B cell (primary cell): ENCODE measurements around the gene SPECC1. TPM values are rescaled to one million over a fixed set of nuclear protein-coding genes. Genes with fewer than 3 reads are reported as not detected.

ENCODE experiments used
- ATAC-seq: fragments of 200-7000 bp; cut with Tn5 transposase; one replicate; pipeline ENCODE4 v1.10.0; 2021; ENCODE audit warnings: low read depth, mild to moderate bottlenecking, moderate number of reproducible peaks, moderate library complexity
- CTCF ChIA-PET: fragments of 350-600 bp; sonication (Branson Sonifier 250); formaldehyde crosslinking; loops from one replicate; lab custom pipeline; 2021; ENCODE audit warnings: antibody characterized with exemption, inconsistent platforms; lab: Charles Lee
- POLR2A ChIA-PET: fragments of 350-600 bp; sonication (Branson Sonifier 250); formaldehyde crosslinking; loops from one replicate; lab custom pipeline; 2021; ENCODE audit warnings: antibody characterized with exemption; lab: Charles Lee
- DNase-seq: peaks from one replicate; pipeline ENCODE4 v3.0.0; 2013
- H2AFZ ChIP-seq: 2 replicates; pipeline ENCODE4 v1.6.1; 2012; ENCODE audit warnings: mild to moderate bottlenecking, low read depth, low read length; ENCODE audit not compliant: insufficient read depth, poor library complexity, severe bottlenecking
- H3K27ac ChIP-seq, 2 donors: 1 replicate in 1 of 2; 2 replicates in 1 of 2; pipeline ENCODE4 v1.5.1; 2012 to 2013; ENCODE audit warnings: low read length in 2 of 2, mild to moderate bottlenecking in 2 of 2, moderate library complexity in 1 of 2
- H3K27me3 ChIP-seq, 4 experiments: fragments of 200-600 bp in 1 of 4; sonication (generic) in 1 of 4; replicated peaks in 1 of 4; 1 replicate in 2 of 4; 2 replicates in 2 of 4; pipeline versions ENCODE4 v1.6.1 to v1.7.0; 2013 to 2016; ENCODE audit warnings: low read length in 3 of 4, mild to moderate bottlenecking in 2 of 4, mixed read lengths in 1 of 4, moderate library complexity in 1 of 4; ENCODE audit not compliant: insufficient read depth in 4 of 4, control insufficient read depth in 3 of 4; ENCODE audit errors: control extremely low read depth in 1 of 4
- H3K36me3 ChIP-seq, 2 experiments: replicated peaks in 1 of 2; 1 replicate in 1 of 2; 2 replicates in 1 of 2; pipeline versions ENCODE4 v1.6.1 to v1.7.1; 2013; ENCODE audit warnings: low read length in 1 of 2; ENCODE audit not compliant: insufficient read depth in 2 of 2, control insufficient read depth in 1 of 2; ENCODE audit errors: control extremely low read depth in 1 of 2, extremely low read depth in 1 of 2
- H3K4me1 ChIP-seq, 2 donors: fragments of 200-600 bp in 1 of 2; sonication (generic) in 1 of 2; 1 replicate in 1 of 2; 2 replicates in 1 of 2; pipeline versions ENCODE4 v1.5.1 to v1.6.1; 2013 to 2017; ENCODE audit warnings: low read length in 2 of 2; ENCODE audit not compliant: control insufficient read depth in 2 of 2, insufficient read depth in 2 of 2
- H3K4me2 ChIP-seq: replicated peaks from 2 replicates; pipeline ENCODE3; 2012; ENCODE audit warnings: mild to moderate bottlenecking, low read depth, low read length; ENCODE audit not compliant: poor library complexity, severe bottlenecking
- H3K4me3 ChIP-seq, 5 experiments: fragments of 200-600 bp in 1 of 5; sonication (generic) in 1 of 5; 1 replicate in 3 of 5; 2 replicates in 2 of 5; pipeline versions ENCODE4 v1.5.1 to v1.7.0; 2011 to 2016; ENCODE audit warnings: low read length in 4 of 5, mild to moderate bottlenecking in 4 of 5, low read depth in 2 of 5, control low read depth in 1 of 5, moderate library complexity in 1 of 5; ENCODE audit not compliant: insufficient read depth in 1 of 5; ENCODE audit errors: control extremely low read depth in 1 of 5, extremely low read depth in 1 of 5
- H3K79me2 ChIP-seq: fragments of 200-600 bp; sonication (generic); one replicate; pipeline ENCODE4 v1.6.0; 2016; ENCODE audit warnings: low read length; ENCODE audit not compliant: control insufficient read depth, insufficient read depth
- H3K9ac ChIP-seq: fragments of 200-600 bp; sonication (generic); 2 replicates; pipeline ENCODE4 v1.6.1; 2017; ENCODE audit warnings: mild to moderate bottlenecking, low read length, moderate library complexity
- H3K9me3 ChIP-seq, 3 donors: one replicate each; pipeline versions ENCODE4 v1.6.1 to v1.7.1; 2013; ENCODE audit warnings: low read length in 2 of 3; ENCODE audit not compliant: control insufficient read depth in 2 of 3, insufficient read depth in 1 of 3; ENCODE audit errors: control extremely low read depth in 1 of 3
- H4K20me1 ChIP-seq: 2 replicates; pipeline ENCODE4 v1.6.0; 2012; ENCODE audit warnings: mild to moderate bottlenecking, low read length; ENCODE audit not compliant: insufficient read depth, control insufficient read depth, poor library complexity, severe bottlenecking
- H3K27ac Mint-ChIP-seq: one replicate; pipeline ENCODE4 v1.8.0; 2021; ENCODE audit warnings: mixed read lengths
- H3K27me3 Mint-ChIP-seq: one replicate; pipeline ENCODE4 v1.8.0; 2021; ENCODE audit warnings: mixed read lengths
- H3K4me1 Mint-ChIP-seq: one replicate; pipeline ENCODE4 v1.8.0; 2021; ENCODE audit warnings: mixed read lengths
- H3K4me3 Mint-ChIP-seq: one replicate; pipeline ENCODE4 v1.8.0; 2021; ENCODE audit warnings: mixed read lengths
- H3K9me3 Mint-ChIP-seq: one replicate; pipeline ENCODE4 v1.8.0; 2022; ENCODE audit warnings: mixed read lengths; ENCODE audit not compliant: insufficient read depth
- CTCF ChIP-seq: fragments of 200-600 bp; IDR thresholded peaks from one replicate; pipeline ENCODE4 v1.8.0; 2022; ENCODE audit warnings: antibody characterized with exemption, mild to moderate bottlenecking
- EZH2 ChIP-seq: IDR thresholded peaks from 2 replicates; pipeline ENCODE4 v1.6.1; 2012; ENCODE audit warnings: borderline replicate concordance, low read depth, mild to moderate bottlenecking, moderate library complexity, low read length; ENCODE audit not compliant: insufficient read depth, poor library complexity, severe bottlenecking
- WGBS: methylation state at CpG from one replicate; pipeline ENCODE4 v1.1.5; 2013; ENCODE audit warnings: missing lambda C conversion rate; ENCODE audit not compliant: insufficient coverage; 5-methylcytosine and 5-hydroxymethylcytosine counted together
- intact Hi-C: fragments of 100-400 bp; cut with micrococcal nuclease; formaldehyde crosslinking; loops from one replicate; pipeline ENCODE4 v1.10.0; 2022
- polyA plus RNA-seq: library from polyadenylated mRNA; depleted of rRNA; stranded (reverse); fragments of >200 nt; gene quantifications from 2 replicates; pipeline ENCODE4 v1.2.3, GENCODE V29; 2012
- total RNA-seq, 2 donors: library from RNA; stranded (reverse); fragments of 120-200 nt in 1 of 2; gene quantifications; 1 replicate in 1 of 2; 2 replicates in 1 of 2; pipeline versions ENCODE4 v1.2.3 to v1.2.4, GENCODE V29; 2013 to 2022

SPECC1 gene
- total and polyA plus RNA-seq, 2 donors (not counting 1 experiment from before 2014, with no cell fraction given), result 4.6 to 7.4 TPM

GRCh38 chr17:20228410-20228809 lies 219.3 kb downstream of the SPECC1 start:
- no peak overlapping the region for H3K4me3 ChIP-seq
- H3K4me1 Mint-ChIP-seq, result no peaks in the 10 kb centered on the region
- no peaks in the 10 kb centered on the region for H3K27me3 ChIP-seq
- 91% methylated on average over 1 of the region's 1 CpG for WGBS
- intact Hi-C loops, result loop anchor here (5.0 to 10.0 kb wide), 2 partner anchors 96 to 1284 kb away; no protein-coding TSS in a partner anchor
- no peak overlapping the region for H3K27ac Mint-ChIP-seq
- H3K79me2 ChIP-seq, result no peaks in the 10 kb centered on the region
- ChIA-PET POLR2A (no interaction called here), CTCF (interaction anchor here (1.0 kb wide), 1 partner anchor 17 kb away, joined by 3 read pairs; no protein-coding TSS in a partner anchor)
- no peak overlapping the region for H3K27ac ChIP-seq
- H3K9me3 Mint-ChIP-seq, result no peaks in the 10 kb centered on the region
- H3K9me3 ChIP-seq, result no peaks in the 10 kb centered on the region
- no peaks in the 10 kb centered on the region for H4K20me1 ChIP-seq
- H2AFZ ChIP-seq, result no peak overlapping the region
- H3K4me2 ChIP-seq, result no peak overlapping the region
- ATAC-seq, result no peak
- H3K4me3 Mint-ChIP-seq, result no peak overlapping the region
- H3K9ac ChIP-seq, result no peak overlapping the region
- no peak for DNase-seq
- TF ChIP-seq EZH2, result no peak
- no peak for TF ChIP-seq CTCF
- no peaks in the 10 kb centered on the region for H3K4me1 ChIP-seq
- no peaks in the 10 kb centered on the region for H3K27me3 Mint-ChIP-seq
- H3K36me3 ChIP-seq, result peaks cover 0 to 2% of the 10 kb centered on the region in 2 experiments

- TF ChIP-seq EZH2 (no peak), CTCF (no peak)
- Mint-ChIP-seq H3K27me3 (no peaks in the 10 kb centered on the region), H3K9me3 (no peaks in the 10 kb centered on the region), H3K27ac (no peak overlapping the region), H3K4me3 (no peak overlapping the region), H3K4me1 (no peaks in the 10 kb centered on the region)
- H2AFZ ChIP-seq, result no peak overlapping the region
- no peak overlapping the region for H3K4me3 ChIP-seq
- no peaks in the 10 kb centered on the region for H3K27me3 ChIP-seq
- no peak overlapping the region for H3K9ac ChIP-seq
- no peaks in the 10 kb centered on the region for H3K79me2 ChIP-seq
- H3K4me2 ChIP-seq, result no peak overlapping the region
- POLR2A ChIA-PET, result no interaction called here
- no peak for ATAC-seq
- no peak overlapping the region for H3K27ac ChIP-seq
- intact Hi-C loops, result loop anchor here (5.0 to 10.0 kb wide), 2 partner anchors 96 to 1283 kb away; no protein-coding TSS in a partner anchor
- CTCF ChIA-PET, result interaction anchor here (0.8 kb wide), 1 partner anchor 10 kb away, joined by 3 read pairs; no protein-coding TSS in a partner anchor
- no peak for DNase-seq
- H3K4me1 ChIP-seq, result no peaks in the 10 kb centered on the region
- H3K9me3 ChIP-seq, result no peaks in the 10 kb centered on the region
- H4K20me1 ChIP-seq, result no peaks in the 10 kb centered on the region
- peaks cover 0 to 2% of the 10 kb centered on the region in 2 experiments for H3K36me3 ChIP-seq
- WGBS, result 80% methylated on average over 1 of the region's 3 CpGs
Observed at GRCh38 chr17:20228860-20229259, 219.7 kb downstream of the SPECC1 start.
